ENCODE data around the gene CERS4.
"Not testable (repeated sequence)": the region's sequence is repeated elsewhere in the genome, so short reads cannot be mapped to it uniquely, and the experiment has no call there.

Gene CERS4

GRCh38 chr19:8244442-8244841, 35.3 kb downstream of the CERS4 start:
- H3K4me3 ChIP-seq (replicated peaks; ENCODE audit: low read depth, low read length): no peak overlapping the region
- DNase-seq (ENCODE audit: low read depth): no peak
- TF ChIP-seq, protein P1, sequence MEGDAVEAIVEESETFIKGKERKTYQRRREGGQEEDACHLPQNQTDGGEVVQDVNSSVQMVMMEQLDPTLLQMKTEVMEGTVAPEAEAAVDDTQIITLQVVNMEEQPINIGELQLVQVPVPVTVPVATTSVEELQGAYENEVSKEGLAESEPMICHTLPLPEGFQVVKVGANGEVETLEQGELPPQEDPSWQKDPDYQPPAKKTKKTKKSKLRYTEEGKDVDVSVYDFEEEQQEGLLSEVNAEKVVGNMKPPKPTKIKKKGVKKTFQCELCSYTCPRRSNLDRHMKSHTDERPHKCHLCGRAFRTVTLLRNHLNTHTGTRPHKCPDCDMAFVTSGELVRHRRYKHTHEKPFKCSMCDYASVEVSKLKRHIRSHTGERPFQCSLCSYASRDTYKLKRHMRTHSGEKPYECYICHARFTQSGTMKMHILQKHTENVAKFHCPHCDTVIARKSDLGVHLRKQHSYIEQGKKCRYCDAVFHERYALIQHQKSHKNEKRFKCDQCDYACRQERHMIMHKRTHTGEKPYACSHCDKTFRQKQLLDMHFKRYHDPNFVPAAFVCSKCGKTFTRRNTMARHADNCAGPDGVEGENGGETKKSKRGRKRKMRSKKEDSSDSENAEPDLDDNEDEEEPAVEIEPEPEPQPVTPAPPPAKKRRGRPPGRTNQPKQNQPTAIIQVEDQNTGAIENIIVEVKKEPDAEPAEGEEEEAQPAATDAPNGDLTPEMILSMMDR (IDR thresholded peaks at IDR 0.05; ENCODE audit: low read length, missing control alignments): no peak

DNA sequence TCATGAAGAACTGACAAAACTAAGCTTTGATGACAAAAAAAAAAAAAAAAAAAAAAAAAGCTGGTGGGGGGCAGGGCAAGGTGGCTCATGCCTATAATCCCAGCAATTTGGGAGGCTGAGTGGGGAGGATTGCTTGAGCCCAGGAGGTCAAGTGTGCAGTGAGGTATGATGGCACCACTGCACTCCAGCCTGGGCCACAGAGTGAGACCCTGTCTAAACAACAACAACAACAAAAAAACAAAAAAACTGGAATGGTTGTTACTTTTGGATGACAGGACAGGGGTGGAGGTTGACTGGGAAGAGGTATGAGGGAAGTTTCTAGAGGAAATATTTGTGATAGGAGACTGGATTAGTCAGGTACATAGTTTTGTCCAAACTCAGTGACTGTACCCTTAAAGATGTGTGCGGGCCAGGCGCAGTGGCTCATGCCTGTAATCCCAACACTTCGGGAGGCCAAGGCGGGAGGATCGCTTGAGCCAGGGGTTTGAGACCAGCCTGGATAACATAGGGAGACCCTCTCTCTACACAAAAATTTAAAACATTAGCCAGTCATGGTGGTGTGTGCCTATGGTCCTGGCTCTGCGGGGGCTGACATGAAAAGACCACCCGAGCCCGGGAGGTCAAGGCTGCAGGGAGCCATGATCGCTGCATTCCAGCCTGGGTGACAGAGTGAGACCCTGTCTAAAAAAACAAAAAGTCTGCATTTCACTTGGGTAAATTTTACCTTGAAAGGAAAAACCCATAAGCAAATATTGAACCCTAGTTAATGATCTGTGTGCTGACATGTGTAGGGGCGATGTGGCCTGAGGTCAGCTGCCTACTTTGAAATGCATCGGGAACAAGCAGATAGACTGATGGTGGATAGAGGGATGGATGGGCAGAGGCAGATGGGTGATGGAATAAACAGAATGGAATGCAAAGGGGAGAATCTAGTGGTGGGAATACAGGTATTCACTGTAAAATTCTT, 37.0 kb downstream of the CERS4 start:
- no peak overlapping the region for H3K4me3 ChIP-seq (replicated peaks; ENCODE audit: low read depth, low read length)
- TF ChIP-seq, protein P1 (IDR thresholded peaks at IDR 0.05; ENCODE audit: low read length, missing control alignments): no peak
- DNase-seq (ENCODE audit: low read depth): no peak

DNA sequence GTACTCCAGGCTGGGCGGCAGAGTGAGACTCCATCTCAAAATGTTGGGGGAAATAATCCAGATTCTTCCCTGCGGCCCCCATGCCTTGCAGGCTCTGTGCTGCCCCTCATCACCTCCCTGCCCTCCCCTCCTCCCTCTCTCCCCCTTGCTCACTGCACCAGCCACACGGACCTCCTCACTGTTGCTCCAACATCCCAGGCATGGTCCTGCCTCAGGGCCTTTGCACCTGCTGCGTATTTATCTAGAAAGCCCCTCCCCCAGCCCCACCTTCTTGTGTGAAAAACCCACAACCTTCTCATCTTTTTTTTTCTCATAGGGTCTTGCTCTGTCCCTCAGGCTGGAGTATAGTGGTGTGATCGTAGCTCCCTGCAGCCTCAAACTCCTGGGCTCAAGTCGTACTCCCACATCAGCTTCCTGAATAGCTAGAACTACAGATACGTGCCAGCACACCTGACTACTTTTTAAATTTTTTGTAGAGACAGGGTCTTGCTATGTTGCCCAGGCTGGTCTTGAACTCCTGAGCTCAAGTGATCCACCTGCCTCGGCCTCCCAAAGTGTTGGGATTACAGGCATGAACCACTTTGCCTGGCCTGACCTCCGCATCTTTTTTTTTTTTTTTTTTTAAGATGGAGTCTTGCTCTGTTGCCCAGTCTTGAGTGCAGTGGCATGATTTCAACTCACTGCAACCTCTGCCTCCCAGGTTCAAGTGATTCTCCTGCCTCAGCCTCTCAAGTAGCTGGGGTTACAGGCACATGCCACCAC, 38.1 kb downstream of the CERS4 start:
- not testable (repeated sequence) for H3K4me3 ChIP-seq (replicated peaks; ENCODE audit: low read depth, low read length); DNase-seq (ENCODE audit: low read depth)

- no peak overlapping the region for H3K4me3 ChIP-seq (replicated peaks; ENCODE audit: low read depth, low read length)
- TF ChIP-seq, protein P1 (IDR thresholded peaks at IDR 0.05; ENCODE audit: low read length, missing control alignments): no peak
- DNase-seq (ENCODE audit: low read depth): no peak
These were observed 39.5 kb downstream of the CERS4 start for GRCh38 chr19:8248348-8249328.

GRCh38 chr19:8250596-8250995, 41.4 kb downstream of the CERS4 start:
- DNase-seq (ENCODE audit: low read depth): no peak
- H3K4me3 ChIP-seq (replicated peaks; ENCODE audit: low read depth, low read length): no peak overlapping the region
- TF ChIP-seq, protein P1 (IDR thresholded peaks at IDR 0.05; ENCODE audit: low read length, missing control alignments): no peak

DNA sequence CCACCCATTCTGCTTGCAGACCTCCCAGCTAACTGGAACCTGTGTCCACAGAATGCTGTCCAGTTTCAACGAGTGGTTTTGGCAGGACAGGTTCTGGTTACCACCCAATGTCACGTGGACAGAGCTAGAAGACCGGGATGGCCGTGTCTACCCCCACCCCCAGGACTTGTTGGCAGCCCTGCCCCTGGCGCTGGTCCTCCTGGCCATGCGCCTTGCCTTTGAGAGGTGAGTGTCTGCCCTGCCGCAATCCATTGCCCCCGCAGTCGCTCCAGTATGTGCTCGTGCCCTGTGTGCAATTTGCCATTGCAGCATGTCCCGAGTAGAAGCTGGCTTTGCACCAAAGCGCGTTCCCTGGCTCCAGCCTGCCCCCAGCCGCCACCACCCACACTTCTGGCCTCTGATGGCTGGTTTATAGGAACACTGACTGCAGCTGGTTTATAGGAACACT, 41.9 kb downstream of the CERS4 start:
- TF ChIP-seq, protein P1 (IDR thresholded peaks at IDR 0.05; ENCODE audit: low read length, missing control alignments): no peak
- no peak overlapping the region for H3K4me3 ChIP-seq (replicated peaks; ENCODE audit: low read depth, low read length)
- DNase-seq (ENCODE audit: low read depth): peak; percentile 27

Data from fibroblast of pulmonary artery (primary cell).